Adrenal gland (tissue), 12 donors: ENCODE measurements around the gene N4BP2L2. TPM values are rescaled to one million over a fixed set of nuclear protein-coding genes. Genes with fewer than 3 reads are reported as not detected.

Experiments
- DNase-seq, 7 donors: peaks; one replicate each; pipeline ENCODE4 v3.0.0-alpha.2; 2019 to 2020
- H3K27ac ChIP-seq, 5 donors: fragments of 200-600 bp; sonication (generic) in 4 of 5; 1 replicate in 3 of 5; 2 replicates in 2 of 5; pipeline versions ENCODE4 v1.5.1 to v1.8.0; 2016 to 2020; ENCODE audit warnings: mild to moderate bottlenecking in 1 of 5
- H3K27me3 ChIP-seq: fragments of 200-600 bp; 2 replicates; pipeline ENCODE4 v1.8.0; 2021
- H3K36me3 ChIP-seq, 2 donors: fragments of 200-600 bp; replicated peaks in 1 of 2; 1 replicate in 1 of 2; 2 replicates in 1 of 2; pipeline versions ENCODE4 v1.5.1 to v1.8.0; 2018 to 2022
- H3K4me1 ChIP-seq, 2 donors: fragments of 200-600 bp; replicated peaks in 1 of 2; 1 replicate in 1 of 2; 2 replicates in 1 of 2; pipeline versions ENCODE4 v1.5.1 to v1.8.0; 2018 to 2021
- H3K4me3 ChIP-seq, 4 donors: fragments of 200-600 bp; sonication (generic) in 3 of 4; one replicate each; pipeline ENCODE4 v1.5.1; 2016 to 2018
- H3K9me3 ChIP-seq, 3 donors: fragments of 200-600 bp; sonication (generic) in 1 of 3; replicated peaks in 1 of 3; 1 replicate in 2 of 3; 2 replicates in 1 of 3; pipeline versions ENCODE4 v1.5.1 to v1.8.0; 2016 to 2021
- CTCF ChIP-seq, 6 experiments: fragments of 450-650 bp in 4 of 6; fragments of 200-600 bp in 2 of 6; sonication (generic) in 1 of 6; IDR thresholded peaks; 1 replicate in 5 of 6; 2 replicates in 1 of 6; pipeline versions ENCODE4 v1.5.1 to v1.8.0; 2016 to 2021; ENCODE audit warnings: antibody characterized with exemption in 6 of 6, mild to moderate bottlenecking in 2 of 6, moderate library complexity in 1 of 6
- POLR2A ChIP-seq, 2 donors: fragments of 450-650 bp; IDR thresholded peaks; one replicate each; pipeline ENCODE4 v1.6.1; 2017; ENCODE audit warnings: antibody characterized with exemption in 2 of 2, mild to moderate bottlenecking in 2 of 2, moderate library complexity in 1 of 2
- WGBS, 4 donors: extraction: QIAGEN DNeasy Blood & Tissue Kit in 2 of 4; methylation state at CpG; one replicate each; pipeline versions ENCODE4 v1.1.5 to v1.1.7; 2013 to 2017; 5-methylcytosine and 5-hydroxymethylcytosine counted together
- intact Hi-C, 2 donors: fragments of 100-400 bp; cut with DNase I; formaldehyde crosslinking; loops; one replicate each; pipeline versions ENCODE4 v1.14.1 to v1.15.0; 2022 to 2023
- polyA plus RNA-seq, 3 donors: library from polyadenylated mRNA; stranded (reverse); fragments of 200-250 nt in 2 of 3; fragments of 350-450 nt in 1 of 3; fragmentation: Illumina TruSeq in 1 of 3; extraction: RNeasy Lipid Tissue Mini Kit (QIAGEN cat#74804) in 1 of 3; gene quantifications; one replicate each; pipeline ENCODE4 v1.2.3, GENCODE V29; 2013 to 2014
- total RNA-seq, 9 donors: library from RNA; depleted of rRNA in 4 of 9; stranded (reverse); fragments of >200 nt in 4 of 9; fragments of 120-200 nt in 1 of 9; fragmentation: NEBNext Ultra II Directional in 1 of 9; extraction: Animal tissue kit (Norgen Biotek cat#: 25700) in 1 of 9; gene quantifications; one replicate each; pipeline versions ENCODE4 v1.1.0 to v1.2.4, GENCODE V29; 2013 to 2023
- donor health status: healthy with polysubstance abuse.
- donor health status: Bipolar disorder and iron deficiency.
- donor health status: DM: yes; HTN: yes; CAD: no.
- donor health status: DM: no; HTN: no; CAD: no.
- donor health status: DM: no; HTN: no; CAD: no.
- donor health status: DM: yes; HTN: yes; CAD: no.

N4BP2L2 gene
- total and polyA plus RNA-seq, 12 donors: 34.1 to 321 (median 117) TPM

DNA sequence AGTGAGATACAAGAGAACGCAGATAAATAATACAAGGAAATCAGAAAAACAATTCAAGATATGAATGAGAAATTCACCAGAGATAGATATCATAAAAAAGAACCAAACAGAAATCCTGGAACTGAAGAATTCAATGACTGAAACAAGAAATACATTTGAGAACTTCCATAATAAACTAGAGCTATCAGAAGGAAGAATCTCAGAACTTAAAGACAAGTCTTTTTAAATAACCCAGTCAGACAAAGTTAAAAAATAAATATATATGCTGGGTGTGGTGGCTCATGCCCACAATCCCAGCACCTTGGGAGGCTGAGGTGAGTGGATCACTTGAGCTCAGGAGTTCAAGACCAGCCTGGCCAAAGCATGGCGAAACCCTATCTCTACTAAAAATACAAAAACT is 82.0 kb downstream of the N4BP2L2 start:
- H3K36me3 ChIP-seq: no peaks in the 10 kb centered on the region
- no peaks in the 10 kb centered on the region for H3K4me1 ChIP-seq
- DNase-seq: no peak
- intact Hi-C loops: no loop called here
- 95 to 100% (median 98%) methylated on average over 1 to 2 of the region's 2 CpGs for WGBS, 4 donors
- TF ChIP-seq POLR2A (IDR thresholded peaks at IDR 0.05): no peak
- TF ChIP-seq CTCF (IDR thresholded peaks at IDR 0.05): no peak
- H3K9me3 ChIP-seq: peaks cover 0 to 18% (median 8%) of the 10 kb centered on the region in 3 donors
- H3K4me3 ChIP-seq: no peak overlapping the region
- H3K27me3 ChIP-seq: no peaks in the 10 kb centered on the region
- H3K27ac ChIP-seq: no peak overlapping the region

DNA sequence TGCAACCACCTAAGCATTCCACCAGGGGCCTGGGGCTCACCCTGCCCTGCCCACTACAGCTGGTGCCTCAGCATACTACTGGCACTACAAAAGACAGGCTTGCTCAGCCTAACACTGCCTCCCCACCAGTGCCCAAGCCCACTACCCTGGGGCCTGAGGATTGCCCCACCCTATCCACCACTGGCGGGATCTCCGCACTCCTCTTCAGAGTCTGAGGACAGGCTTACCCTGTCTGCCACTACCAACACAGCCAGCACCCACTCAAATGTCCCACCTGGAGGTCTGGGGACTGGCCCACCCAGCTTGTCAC is 83.0 kb downstream of the N4BP2L2 start:
- Histone ChIP-seq H3K9me3 (peaks cover 0 to 18% (median 8%) of the 10 kb centered on the region in 3 donors), H3K27me3 (no peaks in the 10 kb centered on the region), H3K4me3 (no peak overlapping the region), H3K36me3 (no peaks in the 10 kb centered on the region), H3K27ac (no peak overlapping the region), H3K4me1 (no peaks in the 10 kb centered on the region)
- intact Hi-C loops: no loop called here
- 80 to 100% (median 99%) methylated on average over 2 of the region's 2 CpGs for WGBS, 4 donors
- TF ChIP-seq POLR2A (IDR thresholded peaks at IDR 0.05) (no peak), CTCF (IDR thresholded peaks at IDR 0.05) (no peak)
- DNase-seq: no peak

DNA sequence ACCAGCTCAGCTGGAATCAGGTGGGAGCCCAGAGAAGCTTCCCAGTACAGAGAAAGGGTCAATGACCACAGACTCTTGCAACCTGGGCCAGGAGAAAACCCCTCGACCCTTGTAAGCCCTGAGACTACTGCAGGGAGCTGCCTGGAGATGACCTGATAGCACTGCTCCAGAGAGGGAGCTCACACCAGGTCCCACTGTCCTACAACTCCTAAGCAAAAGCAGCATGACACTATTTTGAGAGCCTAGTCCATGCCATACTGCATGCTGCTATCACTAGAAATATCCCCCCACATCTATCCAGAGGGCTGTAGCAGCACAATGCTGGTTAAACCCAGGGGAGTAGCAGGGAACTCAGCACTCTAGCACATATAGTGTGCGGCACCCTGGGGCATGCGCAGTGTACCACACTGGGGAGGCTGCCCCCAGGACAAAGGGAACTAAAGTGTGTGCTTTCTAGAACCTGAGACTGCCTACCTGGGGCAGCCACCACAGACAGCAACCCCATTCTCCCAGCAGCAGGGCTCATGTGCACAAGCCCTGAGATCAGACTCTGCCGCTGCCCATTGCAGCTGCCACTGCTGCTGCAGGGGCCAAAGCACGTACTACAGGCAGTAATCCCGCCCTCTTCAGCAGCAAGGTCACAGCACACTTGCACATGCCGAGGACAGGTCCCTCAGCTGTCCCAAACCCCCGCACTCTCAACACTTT is 83.6 kb downstream of the N4BP2L2 start:
- Histone ChIP-seq H3K36me3 (no peaks in the 10 kb centered on the region), H3K27me3 (no peaks in the 10 kb centered on the region), H3K9me3 (peaks cover 0 to 18% (median 8%) of the 10 kb centered on the region in 3 donors), H3K27ac (no peak overlapping the region), H3K4me1 (no peaks in the 10 kb centered on the region), H3K4me3 (no peak overlapping the region)
- no peak for TF ChIP-seq POLR2A (IDR thresholded peaks at IDR 0.05)
- TF ChIP-seq CTCF (IDR thresholded peaks at IDR 0.05): no peak
- no peak for DNase-seq
- intact Hi-C loops: no loop called here
- WGBS, 4 donors: 71 to 92% (median 90%) methylated on average over 1 to 8 of the region's 8 CpGs

- H3K36me3 ChIP-seq: no peaks in the 10 kb centered on the region
- H3K27ac ChIP-seq: no peak overlapping the region
- H3K9me3 ChIP-seq: peaks cover 0 to 18% (median 8%) of the 10 kb centered on the region in 3 donors
- intact Hi-C loops: no loop called here
- TF ChIP-seq CTCF (IDR thresholded peaks at IDR 0.05) (no peak), POLR2A (IDR thresholded peaks at IDR 0.05) (no peak)
- DNase-seq: no peak
- no peaks in the 10 kb centered on the region for H3K27me3 ChIP-seq
- H3K4me3 ChIP-seq: no peak overlapping the region
- no peaks in the 10 kb centered on the region for H3K4me1 ChIP-seq
- 71 to 87% (median 75%) methylated on average over 1 of the region's 1 CpG for WGBS, 4 donors
Measured at GRCh38 chr13:32453981-32454380, 84.6 kb downstream of the N4BP2L2 start.
